ENCODE measurements around the gene SCUBE1. TPM values are rescaled to one million over a fixed set of nuclear protein-coding genes. Genes with fewer than 3 reads are reported as not detected.

The SCUBE1 gene
- total and polyA plus RNA-seq, 2 donors (not counting 3 experiments of a cell fraction or from before 2014, with no cell fraction given): 0.07 TPM; not detected in 1

- Histone ChIP-seq H2AFZ (ENCODE audit: low read depth, low read length) (no peak overlapping the region), H3K9me1 (replicated peaks; ENCODE audit: control insufficient read depth, extremely low read depth, insufficient read depth, low read length) (no peaks in the 10 kb centered on the region), H3K9me3 (replicated peaks; ENCODE audit: control insufficient read depth, insufficient read depth, low read length) (no peaks in the 10 kb centered on the region), H3K4me1 (ENCODE audit: control insufficient read depth, extremely low read depth, insufficient read depth, low read length) (no peaks in the 10 kb centered on the region), H3K36me3 (ENCODE audit: control insufficient read depth in 2 of 2, extremely low read depth in 1 of 2, insufficient read depth in 2 of 2, low read length in 2 of 2) (no peaks in the 10 kb centered on the region), H3K4me3 (replicated peaks in 1 of 3; ENCODE audit: insufficient read depth in 1 of 3, low read depth in 1 of 3, low read length in 3 of 3) (no peak overlapping the region), H4K20me1 (replicated peaks; ENCODE audit: control insufficient read depth, extremely low read depth, insufficient read depth, low read length) (no peaks in the 10 kb centered on the region), H3K4me2 (ENCODE audit: insufficient read depth, low read length) (no peak overlapping the region), H3K79me2 (ENCODE audit: control insufficient read depth, insufficient read depth, low read length) (no peaks in the 10 kb centered on the region), H3K27ac (ENCODE audit: insufficient read depth, low read depth, low read length) (no peak overlapping the region), H3K9ac (replicated peaks; ENCODE audit: extremely low read depth, insufficient read depth, low read length) (no peak overlapping the region), H3K27me3 (ENCODE audit: control insufficient read depth in 2 of 2, insufficient read depth in 2 of 2, low read length in 2 of 2) (no peaks in the 10 kb centered on the region)
- POLR2A ChIA-PET: no interaction called here
- DNase-seq (ENCODE audit: low read depth, low spot score): no peak
- CTCF ChIA-PET: interaction anchor here (1.3 kb wide), 1 partner anchor 43 kb away, joined by 3 read pairs; no protein-coding TSS in a partner anchor
- dilution Hi-C loops (cut with MboI; ENCODE audit: extremely low pct_ligation_motif_present, low sequenced_read_pairs) (no loop called here), intact Hi-C loops (cut with micrococcal nuclease) (no loop called here)
- no TSS peak for BruUV-seq (replicated peaks)
- TF ChIP-seq POLR2AphosphoS5 (IDR thresholded peaks at IDR 0.05; ENCODE audit: insufficient read depth, low read depth, low read length) (no peak), EZH2 (IDR thresholded peaks at IDR 0.05; ENCODE audit: borderline replicate concordance, low read depth, low read length, severe bottlenecking) (no peak), JUN (IDR thresholded peaks at IDR 0.05; ENCODE audit: borderline replicate concordance, insufficient read depth, insufficient read length, low read depth) (no peak), CTCF (IDR thresholded peaks at IDR 0.05; ENCODE audit: extremely low read depth in 1 of 2, insufficient read depth in 1 of 2, low read depth in 1 of 2, low read length in 2 of 2) (no peak), MYC (IDR thresholded peaks at IDR 0.05; ENCODE audit: low read depth, low read length) (no peak), GATA2 (IDR thresholded peaks at IDR 0.05; ENCODE audit: insufficient read depth, insufficient read length, low read depth, low read length) (no peak), MAX (IDR thresholded peaks at IDR 0.05; ENCODE audit: insufficient read depth, insufficient read length) (no peak), POLR2A (IDR thresholded peaks at IDR 0.05; ENCODE audit: low read depth, low read length) (no peak), FOS (IDR thresholded peaks at IDR 0.05; ENCODE audit: borderline replicate concordance, insufficient read depth, low read length) (no peak)
- FAIRE-seq: no peak
Measured at GRCh38 chr22:43301866-43302265, 41.3 kb downstream of the SCUBE1 start.

Measured in endothelial cell of umbilical vein (primary cell).